Calu3 (cell line): ENCODE measurements around the gene CD300LB. TPM values are rescaled to one million over a fixed set of nuclear protein-coding genes. Genes with fewer than 3 reads are reported as not detected.

Source experiments
- BruUV-seq: library from RNA; stranded (reverse); fragments of 400-500 nt; replicated peaks from 2 replicates; lab custom pipeline; 2021; lab: Mats Ljungman, UMichigan
- CTCF ChIA-PET: fragments of 300-600 bp; sonication (Branson Sonifier 250); formaldehyde crosslinking; loops from one replicate; lab custom pipeline; 2022; ENCODE audit warnings: antibody characterized with exemption; lab: Charles Lee
- DNase-seq: peaks from one replicate; pipeline ENCODE4 v3.0.0; 2022
- H3K27ac Mint-ChIP-seq: one replicate; pipeline ENCODE4 v1.8.0; 2022; ENCODE audit warnings: mixed read lengths; ENCODE audit not compliant: unreplicated experiment
- H3K27me3 Mint-ChIP-seq: one replicate; pipeline ENCODE4 v1.8.0; 2022; ENCODE audit warnings: mixed read lengths; ENCODE audit not compliant: unreplicated experiment
- H3K36me3 Mint-ChIP-seq: one replicate; pipeline ENCODE4 v1.8.0; 2022; ENCODE audit warnings: mild to moderate bottlenecking, moderate library complexity, mixed read lengths; ENCODE audit not compliant: insufficient read depth, unreplicated experiment
- H3K4me1 Mint-ChIP-seq: one replicate; pipeline ENCODE4 v1.8.0; 2022; ENCODE audit warnings: mild to moderate bottlenecking, low read depth, mixed read lengths; ENCODE audit not compliant: unreplicated experiment
- H3K4me3 Mint-ChIP-seq: one replicate; pipeline ENCODE4 v1.8.0; 2022; ENCODE audit warnings: mild to moderate bottlenecking, low read depth, moderate library complexity, mixed read lengths; ENCODE audit not compliant: unreplicated experiment
- H3K9me3 Mint-ChIP-seq: one replicate; pipeline ENCODE4 v1.8.0; 2022; ENCODE audit warnings: low read depth, mixed read lengths; ENCODE audit not compliant: unreplicated experiment
- intact Hi-C: fragments of 100-400 bp; cut with micrococcal nuclease; formaldehyde crosslinking; loops from one replicate; pipeline ENCODE4 v1.10.0; 2022; ENCODE audit not compliant: unreplicated experiment
- total RNA-seq: library from RNA; stranded (reverse); gene quantifications from 2 replicates; pipeline ENCODE4 v1.2.3, GENCODE V29; 2022
- TF ChIP-seq, protein P1 (sequence below): fragments of 200-600 bp; IDR thresholded peaks from one replicate; pipeline ENCODE4 v1.8.0; 2022; ENCODE audit warnings: antibody characterized with exemption; ENCODE audit not compliant: unreplicated experiment

CD300LB gene
- total RNA-seq, 1 experiment from 2014 or later, result not detected

- Mint-ChIP-seq H3K27ac (no peak overlapping the region), H3K4me1 (no peaks in the 10 kb centered on the region), H3K36me3 (no peaks in the 10 kb centered on the region), H3K27me3 (peaks cover 84% of the 10 kb centered on the region), H3K9me3 (no peaks in the 10 kb centered on the region), H3K4me3 (no peak overlapping the region)
- TF ChIP-seq, protein P1, sequence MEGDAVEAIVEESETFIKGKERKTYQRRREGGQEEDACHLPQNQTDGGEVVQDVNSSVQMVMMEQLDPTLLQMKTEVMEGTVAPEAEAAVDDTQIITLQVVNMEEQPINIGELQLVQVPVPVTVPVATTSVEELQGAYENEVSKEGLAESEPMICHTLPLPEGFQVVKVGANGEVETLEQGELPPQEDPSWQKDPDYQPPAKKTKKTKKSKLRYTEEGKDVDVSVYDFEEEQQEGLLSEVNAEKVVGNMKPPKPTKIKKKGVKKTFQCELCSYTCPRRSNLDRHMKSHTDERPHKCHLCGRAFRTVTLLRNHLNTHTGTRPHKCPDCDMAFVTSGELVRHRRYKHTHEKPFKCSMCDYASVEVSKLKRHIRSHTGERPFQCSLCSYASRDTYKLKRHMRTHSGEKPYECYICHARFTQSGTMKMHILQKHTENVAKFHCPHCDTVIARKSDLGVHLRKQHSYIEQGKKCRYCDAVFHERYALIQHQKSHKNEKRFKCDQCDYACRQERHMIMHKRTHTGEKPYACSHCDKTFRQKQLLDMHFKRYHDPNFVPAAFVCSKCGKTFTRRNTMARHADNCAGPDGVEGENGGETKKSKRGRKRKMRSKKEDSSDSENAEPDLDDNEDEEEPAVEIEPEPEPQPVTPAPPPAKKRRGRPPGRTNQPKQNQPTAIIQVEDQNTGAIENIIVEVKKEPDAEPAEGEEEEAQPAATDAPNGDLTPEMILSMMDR, result no peak
- no peak for DNase-seq
- BruUV-seq, result no TSS peak
- intact Hi-C loops, result no loop called here
- CTCF ChIA-PET, result no interaction called here
Measured at GRCh38 chr17:74541176-74542111, 10.2 kb upstream of the CD300LB start.

DNA sequence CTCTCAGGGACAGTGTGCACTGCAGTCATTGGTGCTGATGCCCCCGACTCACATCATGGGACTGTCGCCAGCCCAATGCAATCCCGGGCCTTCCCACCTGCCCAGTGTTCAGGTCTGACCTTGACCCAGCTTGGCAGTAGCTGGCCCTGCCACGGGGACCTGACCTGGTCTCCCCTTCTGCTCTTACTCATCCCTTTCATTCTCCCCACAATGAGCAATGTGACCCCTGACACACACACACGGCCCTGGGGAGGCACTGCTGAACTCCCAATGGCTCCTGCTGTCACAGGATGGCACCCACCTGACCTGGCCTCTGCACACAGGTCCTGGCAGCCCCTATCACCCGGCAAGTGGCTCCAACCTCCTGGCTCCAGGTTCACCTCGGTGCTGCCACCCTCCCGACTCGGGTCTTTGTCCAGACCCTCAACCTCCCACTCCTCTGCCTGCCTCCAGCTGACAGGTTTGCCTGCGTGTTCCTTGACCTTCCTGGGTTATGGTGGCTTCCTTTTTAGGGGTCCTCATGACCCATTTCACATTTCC is 8.1 kb upstream of the CD300LB start:
- intact Hi-C loops, result no loop called here
- H3K27ac Mint-ChIP-seq, result no peak overlapping the region
- CTCF ChIA-PET, result no interaction called here
- no peak overlapping the region for H3K4me3 Mint-ChIP-seq
- no TSS peak for BruUV-seq
- H3K36me3 Mint-ChIP-seq, result no peaks in the 10 kb centered on the region
- H3K9me3 Mint-ChIP-seq, result no peaks in the 10 kb centered on the region
- TF ChIP-seq, protein P1, result no peak
- no peaks in the 10 kb centered on the region for H3K4me1 Mint-ChIP-seq
- peaks cover 74% of the 10 kb centered on the region for H3K27me3 Mint-ChIP-seq
- no peak for DNase-seq

- TF ChIP-seq, protein P1, result no peak
- no TSS peak for BruUV-seq
- Mint-ChIP-seq H3K27me3 (peaks cover 72% of the 10 kb centered on the region), H3K9me3 (no peaks in the 10 kb centered on the region), H3K4me1 (no peaks in the 10 kb centered on the region), H3K27ac (no peak overlapping the region), H3K4me3 (no peak overlapping the region), H3K36me3 (no peaks in the 10 kb centered on the region)
- CTCF ChIA-PET, result no interaction called here
- no peak for DNase-seq
- intact Hi-C loops, result no loop called here
Measured at GRCh38 chr17:74536890-74537289, 5.6 kb upstream of the CD300LB start.

DNA sequence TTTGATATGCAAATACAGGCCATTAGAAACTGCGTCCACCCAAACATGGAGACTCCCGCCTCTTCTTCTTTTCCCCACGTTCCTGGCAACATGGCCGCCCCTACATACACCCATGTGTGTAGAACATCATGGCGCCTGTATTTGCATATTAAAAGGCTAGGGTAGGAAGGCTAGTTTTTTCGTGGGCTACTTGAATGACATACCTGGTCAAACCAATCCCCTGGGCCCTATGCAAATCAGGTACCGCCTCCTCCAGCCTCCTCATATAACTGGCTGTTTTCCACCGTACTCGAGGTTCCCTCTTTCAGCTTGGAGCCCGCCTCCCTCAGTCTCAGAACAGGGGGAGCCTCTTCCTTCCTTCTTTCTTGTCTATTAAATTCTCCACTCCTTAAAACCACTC is 840 bp upstream of the CD300LB start:
- peaks cover 79% of the 10 kb centered on the region for H3K27me3 Mint-ChIP-seq

More for the DNA sequence above, 840 bp upstream of the CD300LB start:
- TF ChIP-seq, protein P1, result no peak
- DNase-seq, result no peak
- Mint-ChIP-seq H3K4me1 (no peaks in the 10 kb centered on the region), H3K36me3 (no peaks in the 10 kb centered on the region), H3K4me3 (no peak overlapping the region), H3K9me3 (no peaks in the 10 kb centered on the region), H3K27ac (no peak overlapping the region)
- intact Hi-C loops, result loop anchor here (5.0 kb wide), 1 partner anchor 155 kb away; no protein-coding TSS in a partner anchor
- no TSS peak for BruUV-seq
- CTCF ChIA-PET, result interaction anchor here (1.0 to 2.2 kb wide), 3 partner anchors 137 to 164 kb away, joined by 3 to 16 read pairs (median 5); partner anchors contain the start of gene GPR142
